Lower leg skin (tissue), 3 donors: ENCODE data around the gene VPS41.

Experiments
- CTCF ChIP-seq, 3 donors: fragments of 450-650 bp; IDR thresholded peaks; one replicate each; pipeline ENCODE4 v1.5.1; 2016; ENCODE audit warnings: antibody characterized with exemption in 3 of 3, mild to moderate bottlenecking in 3 of 3, moderate library complexity in 2 of 3
- POLR2A ChIP-seq, 2 donors: fragments of 450-650 bp; IDR thresholded peaks; one replicate each; pipeline ENCODE4 v1.6.1; 2016 to 2017; ENCODE audit warnings: antibody characterized with exemption in 2 of 2, mild to moderate bottlenecking in 1 of 2, moderate library complexity in 1 of 2

- TF ChIP-seq CTCF (IDR thresholded peaks at IDR 0.05) (no peak), POLR2A (IDR thresholded peaks at IDR 0.05) (no peak)
Observed at GRCh38 chr7:38842746-38843145, 66.2 kb downstream of the VPS41 start.
